Activated CD4-positive, alpha-beta memory T cell treated with anti-CD3 and anti-CD28 coated beads for 36 hours (primary cell): Measurements from ENCODE around the gene PABPN1. TPM values are rescaled to one million over a fixed set of nuclear protein-coding genes. Genes with fewer than 3 reads are reported as not detected.

Source experiments
- CTCF ChIA-PET: fragments of 350-600 bp; sonication (Branson Sonifier 250); formaldehyde crosslinking; loops from one replicate; lab custom pipeline; 2021; ENCODE audit warnings: antibody characterized with exemption, inconsistent platforms; lab: Charles Lee
- POLR2A ChIA-PET: fragments of 350-600 bp; sonication (Branson Sonifier 250); formaldehyde crosslinking; loops from one replicate; lab custom pipeline; 2021; ENCODE audit warnings: antibody characterized with exemption; lab: Charles Lee
- DNase-seq: peaks from one replicate; pipeline ENCODE4 v3.0.0-alpha.2; 2020
- H3K27ac Mint-ChIP-seq: one replicate; pipeline ENCODE4 v1.8.0; 2021; ENCODE audit warnings: mixed read lengths
- H3K27me3 Mint-ChIP-seq: one replicate; pipeline ENCODE4 v1.8.0; 2021; ENCODE audit warnings: mixed read lengths
- H3K36me3 Mint-ChIP-seq: one replicate; pipeline ENCODE4 v1.8.0; 2021; ENCODE audit warnings: mixed read lengths
- H3K4me1 Mint-ChIP-seq: one replicate; pipeline ENCODE4 v1.8.0; 2021; ENCODE audit warnings: low read depth, mixed read lengths
- H3K4me3 Mint-ChIP-seq: one replicate; pipeline ENCODE4 v1.8.0; 2021; ENCODE audit warnings: mild to moderate bottlenecking, mixed read lengths
- H3K9me3 Mint-ChIP-seq: one replicate; pipeline ENCODE4 v1.8.0; 2021; ENCODE audit warnings: mixed read lengths
- intact Hi-C: fragments of 100-400 bp; cut with micrococcal nuclease; formaldehyde crosslinking; loops from one replicate; pipeline ENCODE4 v1.15.1; 2023
- total RNA-seq, 2 experiments: library from RNA; stranded (reverse); gene quantifications; one replicate each; pipeline ENCODE4 v1.2.3, GENCODE V29; 2021

Gene PABPN1
- total RNA-seq, 2 experiments from 2014 or later: 198 to 209 TPM

- Mint-ChIP-seq H3K4me1 (peaks cover 6% of the 10 kb centered on the region), H3K4me3 (no peak overlapping the region), H3K27me3 (peaks cover 17% of the 10 kb centered on the region), H3K27ac (no peak overlapping the region), H3K36me3 (no peaks in the 10 kb centered on the region), H3K9me3 (no peaks in the 10 kb centered on the region)
- CTCF ChIA-PET: interaction anchor here (0.8 to 1.9 kb wide), 4 partner anchors 9 to 35 kb away, joined by 3 to 9 read pairs (median 3); partner anchors contain the start of gene SLC22A17
- intact Hi-C loops: loop anchor here (5.0 kb wide), 1 partner anchor 34 kb away; no protein-coding TSS in a partner anchor
- POLR2A ChIA-PET: no interaction called here
- DNase-seq: no peak
Observed at GRCh38 chr14:23361763-23362162, 40.5 kb downstream of the PABPN1 start.

- no peaks in the 10 kb centered on the region for H3K9me3 Mint-ChIP-seq
- H3K27me3 Mint-ChIP-seq: peaks cover 21% of the 10 kb centered on the region
- intact Hi-C loops: loop anchor here (5.0 kb wide), 1 partner anchor 35 kb away; no protein-coding TSS in a partner anchor
- no peak overlapping the region for H3K4me3 Mint-ChIP-seq
- no peak for DNase-seq
- no peaks in the 10 kb centered on the region for H3K36me3 Mint-ChIP-seq
- ChIA-PET CTCF (interaction anchor here (0.8 to 1.9 kb wide), 4 partner anchors 9 to 36 kb away, joined by 3 to 9 read pairs (median 3); partner anchors contain the start of gene SLC22A17), POLR2A (no interaction called here)
- H3K4me1 Mint-ChIP-seq: peaks cover 6% of the 10 kb centered on the region
- H3K27ac Mint-ChIP-seq: no peak overlapping the region
Observed at GRCh38 chr14:23362200-23362599, 40.9 kb downstream of the PABPN1 start.

DNA sequence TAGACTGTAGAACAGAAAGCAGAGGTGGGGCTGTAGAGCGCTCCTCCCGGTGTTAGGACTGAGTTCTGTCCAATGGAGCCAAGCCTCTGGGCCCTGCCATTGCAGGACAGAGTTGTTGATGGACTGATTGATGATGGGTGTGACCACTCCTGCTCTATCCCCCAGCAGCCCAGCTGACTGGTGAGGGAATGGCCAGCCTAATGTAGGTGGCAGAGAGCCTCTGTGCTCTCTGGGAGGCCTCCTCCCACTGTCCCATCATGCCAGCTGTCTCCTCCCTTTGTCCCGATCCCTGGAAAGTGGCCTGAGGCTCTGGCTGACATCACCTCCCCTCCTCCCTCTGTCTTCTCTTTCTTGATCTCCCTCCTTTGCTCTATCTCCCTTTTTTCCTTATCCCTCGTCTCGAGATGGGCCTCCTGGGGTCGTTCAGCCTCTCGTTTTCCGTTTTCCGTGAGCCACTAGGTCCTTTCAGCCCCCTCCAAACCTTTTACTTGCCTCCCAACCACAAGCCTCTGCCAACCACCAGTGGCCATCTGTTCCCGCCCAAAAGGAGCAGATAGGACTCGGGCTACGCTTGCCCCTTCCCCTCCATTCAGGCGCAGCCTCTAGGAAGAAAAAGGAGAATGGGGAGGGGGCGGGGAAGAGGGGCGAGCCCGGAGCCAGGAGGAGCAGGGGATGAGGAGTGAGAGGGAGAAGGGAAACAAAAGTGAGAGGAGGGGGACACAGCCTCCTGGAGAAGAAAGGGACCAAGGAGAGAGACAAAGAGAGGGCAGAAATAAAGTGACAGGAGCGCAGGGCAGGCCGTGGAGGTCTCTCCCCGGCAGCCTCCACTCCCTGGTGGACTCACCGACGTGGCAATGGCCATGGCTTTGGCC lies 43.1 kb downstream of the PABPN1 start:
- POLR2A ChIA-PET: no interaction called here
- H3K27ac Mint-ChIP-seq: no peak overlapping the region
- intact Hi-C loops: loop anchor here (5.0 kb wide), 1 partner anchor 37 kb away; no protein-coding TSS in a partner anchor
- CTCF ChIA-PET: no interaction called here
- no peaks in the 10 kb centered on the region for H3K9me3 Mint-ChIP-seq
- peaks cover 29% of the 10 kb centered on the region for H3K27me3 Mint-ChIP-seq
- peaks cover 6% of the 10 kb centered on the region for H3K4me1 Mint-ChIP-seq
- no peak overlapping the region for H3K4me3 Mint-ChIP-seq
- no peaks in the 10 kb centered on the region for H3K36me3 Mint-ChIP-seq
- no peak for DNase-seq

GRCh38 chr14:23365036-23365731 lies 43.9 kb downstream of the PABPN1 start, which contains the start of gene EFS:
Gene EFS, minus strand, starts transcription at chr14:23365172. Its CDS starts 147 bp downstream, at chr14:23365025.
- Mint-ChIP-seq H3K27ac (no peak within 1 kb of the TSS), H3K27me3 (peaks cover 29% of the 10 kb centered on the region), H3K36me3 (no peaks in the 10 kb centered on the region), H3K4me1 (peaks cover 6% of the 10 kb centered on the region), H3K9me3 (no peaks in the 10 kb centered on the region), H3K4me3 (no peak within 1 kb of the TSS)
- no peak for DNase-seq
- ChIA-PET POLR2A (no interaction called here), CTCF (interaction anchor here (3.7 kb wide), 1 partner anchor 15 kb away, joined by 14 read pairs; no protein-coding TSS in a partner anchor)
- intact Hi-C loops: no loop called here

DNA sequence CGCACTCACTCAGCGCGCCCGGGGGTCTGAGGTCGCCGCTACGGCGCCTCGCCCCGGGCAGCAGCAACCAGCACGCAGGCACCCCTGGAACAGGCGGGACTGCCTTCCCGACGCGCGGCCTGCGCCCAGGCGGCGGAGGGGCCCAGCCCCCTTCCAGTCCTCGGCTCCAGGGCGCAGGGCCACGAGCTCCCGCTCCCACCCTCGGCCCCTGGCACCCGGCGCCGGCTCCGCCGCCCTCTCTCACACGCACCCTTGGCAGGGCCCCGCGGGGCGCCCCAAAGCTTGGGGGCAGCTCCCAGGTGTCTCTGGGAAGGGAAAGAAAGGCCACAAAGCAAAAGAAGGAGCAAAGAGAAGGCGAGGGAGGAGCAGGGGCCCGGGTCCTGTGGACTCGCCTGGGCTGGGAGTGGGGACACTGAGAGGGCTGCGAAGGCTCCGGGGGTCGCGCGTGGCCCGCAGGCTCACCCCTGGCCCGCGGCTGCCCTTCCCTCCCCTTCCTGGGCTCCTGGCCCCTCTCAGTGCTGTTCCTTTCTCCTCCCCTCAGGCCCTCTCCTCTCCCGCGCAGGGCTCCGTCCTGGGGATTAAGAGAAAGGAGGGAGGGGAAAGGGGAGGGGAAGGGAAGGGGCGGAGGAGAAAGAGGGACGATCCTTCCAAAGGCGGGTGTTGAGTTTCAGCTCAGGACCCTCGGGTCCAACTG lies 44.6 kb downstream of the PABPN1 start:
- ChIA-PET POLR2A (no interaction called here), CTCF (interaction anchor here (3.7 kb wide), 1 partner anchor 15 kb away, joined by 14 read pairs; no protein-coding TSS in a partner anchor)
- Mint-ChIP-seq H3K36me3 (no peaks in the 10 kb centered on the region), H3K4me1 (peaks cover 6% of the 10 kb centered on the region), H3K27ac (no peak overlapping the region), H3K4me3 (no peak overlapping the region), H3K9me3 (no peaks in the 10 kb centered on the region), H3K27me3 (peaks cover 29% of the 10 kb centered on the region)
- intact Hi-C loops: no loop called here
- no peak for DNase-seq

- peaks cover 4% of the 10 kb centered on the region for H3K4me1 Mint-ChIP-seq
- no peak overlapping the region for H3K27ac Mint-ChIP-seq
- CTCF ChIA-PET: interaction anchor here (3.7 kb wide), 1 partner anchor 14 kb away, joined by 14 read pairs; no protein-coding TSS in a partner anchor
- POLR2A ChIA-PET: no interaction called here
- H3K9me3 Mint-ChIP-seq: no peaks in the 10 kb centered on the region
- no peaks in the 10 kb centered on the region for H3K36me3 Mint-ChIP-seq
- no peak for DNase-seq
- intact Hi-C loops: no loop called here
- H3K4me3 Mint-ChIP-seq: no peak overlapping the region
- peaks cover 27% of the 10 kb centered on the region for H3K27me3 Mint-ChIP-seq
Observed at GRCh38 chr14:23366426-23366921, 45.2 kb downstream of the PABPN1 start.

- no peak for DNase-seq
- H3K4me3 Mint-ChIP-seq: no peak overlapping the region
- no peaks in the 10 kb centered on the region for H3K4me1 Mint-ChIP-seq
- H3K36me3 Mint-ChIP-seq: no peaks in the 10 kb centered on the region
- ChIA-PET POLR2A (no interaction called here), CTCF (interaction anchor here (1.1 to 3.2 kb wide), 3 partner anchors 8 to 17 kb away, joined by 3 to 21 read pairs (median 6); partner anchors contain the start of gene SLC22A17)
- H3K9me3 Mint-ChIP-seq: no peaks in the 10 kb centered on the region
- intact Hi-C loops: no loop called here
- peaks cover 16% of the 10 kb centered on the region for H3K27me3 Mint-ChIP-seq
- H3K27ac Mint-ChIP-seq: no peak overlapping the region
Observed at GRCh38 chr14:23370221-23370620, 49.0 kb downstream of the PABPN1 start.

DNA sequence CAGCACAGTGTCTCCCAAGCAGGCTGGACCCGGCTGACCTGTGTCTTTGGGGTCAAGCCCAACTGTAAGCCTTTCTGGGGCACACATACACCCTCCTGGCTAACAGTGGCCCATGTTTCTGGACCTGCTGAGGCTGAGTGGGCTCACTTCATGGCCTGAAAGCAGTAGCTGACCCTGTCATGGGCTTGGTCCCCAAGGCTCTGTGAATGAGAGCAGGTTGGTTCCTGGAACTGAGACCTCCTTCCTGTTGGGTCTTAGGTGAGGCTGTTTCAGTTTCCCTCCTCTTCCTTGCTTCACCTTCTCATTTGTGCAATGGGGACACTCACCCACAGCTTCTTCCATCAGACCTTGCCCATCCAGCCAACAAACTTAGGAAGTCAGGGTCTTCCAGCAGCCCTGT lies 50.6 kb downstream of the PABPN1 start:
- Mint-ChIP-seq H3K4me1 (no peaks in the 10 kb centered on the region), H3K36me3 (no peaks in the 10 kb centered on the region), H3K27me3 (peaks cover 12% of the 10 kb centered on the region), H3K9me3 (no peaks in the 10 kb centered on the region), H3K27ac (no peak overlapping the region), H3K4me3 (no peak overlapping the region)
- ChIA-PET CTCF (interaction anchor here (3.2 kb wide), 1 partner anchor 8 kb away, joined by 21 read pairs; no protein-coding TSS in a partner anchor), POLR2A (no interaction called here)
- intact Hi-C loops: no loop called here
- no peak for DNase-seq

GRCh38 chr14:23372509-23372908 lies 51.3 kb downstream of the PABPN1 start, which contains the start of gene IL25:
Gene IL25, plus strand, starts transcription at chr14:23372809.
- Mint-ChIP-seq H3K36me3 (no peaks in the 10 kb centered on the region), H3K9me3 (no peaks in the 10 kb centered on the region), H3K4me3 (no peak within 1 kb of the TSS), H3K27ac (no peak within 1 kb of the TSS), H3K27me3 (peaks cover 5% of the 10 kb centered on the region), H3K4me1 (no peaks in the 10 kb centered on the region)
- intact Hi-C loops: no loop called here
- DNase-seq: no peak
- ChIA-PET POLR2A (no interaction called here), CTCF (interaction anchor here (3.2 kb wide), 1 partner anchor 7 kb away, joined by 21 read pairs; no protein-coding TSS in a partner anchor)

DNA sequence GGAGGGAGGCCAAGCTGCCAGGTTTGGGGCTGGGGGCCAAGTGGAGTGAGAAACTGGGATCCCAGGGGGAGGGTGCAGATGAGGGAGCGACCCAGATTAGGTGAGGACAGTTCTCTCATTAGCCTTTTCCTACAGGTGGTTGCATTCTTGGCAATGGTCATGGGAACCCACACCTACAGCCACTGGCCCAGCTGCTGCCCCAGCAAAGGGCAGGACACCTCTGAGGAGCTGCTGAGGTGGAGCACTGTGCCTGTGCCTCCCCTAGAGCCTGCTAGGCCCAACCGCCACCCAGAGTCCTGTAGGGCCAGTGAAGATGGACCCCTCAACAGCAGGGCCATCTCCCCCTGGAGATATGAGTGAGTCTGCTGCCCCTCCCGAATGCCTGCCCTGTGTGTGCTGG lies 51.8 kb downstream of the PABPN1 start:
- H3K9me3 Mint-ChIP-seq: no peaks in the 10 kb centered on the region
- ChIA-PET POLR2A (no interaction called here), CTCF (no interaction called here)
- H3K27ac Mint-ChIP-seq: no peak overlapping the region
- no peaks in the 10 kb centered on the region for H3K27me3 Mint-ChIP-seq
- no peaks in the 10 kb centered on the region for H3K4me1 Mint-ChIP-seq
- no peaks in the 10 kb centered on the region for H3K36me3 Mint-ChIP-seq
- H3K4me3 Mint-ChIP-seq: no peak overlapping the region
- intact Hi-C loops: no loop called here
- DNase-seq: no peak
